DND-41 (cell line): ENCODE results near the gene MED10.

Source experiments
- EZH2 ChIP-seq: IDR thresholded peaks from 3 replicates; pipeline ENCODE4 v1.6.1; 2012; ENCODE audit warnings: borderline replicate concordance, low read depth, mild to moderate bottlenecking, moderate library complexity, low read length, inconsistent platforms; ENCODE audit not compliant: severe bottlenecking
- TF ChIP-seq, protein P1 (sequence below): IDR thresholded peaks from 2 replicates; pipeline ENCODE4 v1.5.1; 2012; ENCODE audit warnings: borderline replicate concordance, low read length, moderate library complexity, mild to moderate bottlenecking; ENCODE audit not compliant: poor library complexity, severe bottlenecking; ENCODE audit errors: extremely low read depth

GRCh38 chr5:6353602-6354302 lies 24.6 kb downstream of the MED10 start:
- TF ChIP-seq, protein P1, sequence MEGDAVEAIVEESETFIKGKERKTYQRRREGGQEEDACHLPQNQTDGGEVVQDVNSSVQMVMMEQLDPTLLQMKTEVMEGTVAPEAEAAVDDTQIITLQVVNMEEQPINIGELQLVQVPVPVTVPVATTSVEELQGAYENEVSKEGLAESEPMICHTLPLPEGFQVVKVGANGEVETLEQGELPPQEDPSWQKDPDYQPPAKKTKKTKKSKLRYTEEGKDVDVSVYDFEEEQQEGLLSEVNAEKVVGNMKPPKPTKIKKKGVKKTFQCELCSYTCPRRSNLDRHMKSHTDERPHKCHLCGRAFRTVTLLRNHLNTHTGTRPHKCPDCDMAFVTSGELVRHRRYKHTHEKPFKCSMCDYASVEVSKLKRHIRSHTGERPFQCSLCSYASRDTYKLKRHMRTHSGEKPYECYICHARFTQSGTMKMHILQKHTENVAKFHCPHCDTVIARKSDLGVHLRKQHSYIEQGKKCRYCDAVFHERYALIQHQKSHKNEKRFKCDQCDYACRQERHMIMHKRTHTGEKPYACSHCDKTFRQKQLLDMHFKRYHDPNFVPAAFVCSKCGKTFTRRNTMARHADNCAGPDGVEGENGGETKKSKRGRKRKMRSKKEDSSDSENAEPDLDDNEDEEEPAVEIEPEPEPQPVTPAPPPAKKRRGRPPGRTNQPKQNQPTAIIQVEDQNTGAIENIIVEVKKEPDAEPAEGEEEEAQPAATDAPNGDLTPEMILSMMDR: no peak
- TF ChIP-seq EZH2: no peak
